Measurements from ENCODE around the gene FNDC10. TPM values are rescaled to one million over a fixed set of nuclear protein-coding genes. Genes with fewer than 3 reads are reported as not detected.

Gene FNDC10
- total and polyA plus RNA-seq, 9 of the 15 experiments (the other 6 are each of a cell fraction or from before 2014, with no cell fraction given): 0.08 to 6.3 (median 1.6) TPM

GRCh38 chr1:1614204-1614953, 14.4 kb upstream of the FNDC10 start (continued):
- TF ChIP-seq MYC (IDR thresholded peaks at IDR 0.05; ENCODE audit: low read depth, low read length) (no peak; the same call in 1 of the 2 replicates), MYC (CRISPR knock-in tag; IDR thresholded peaks at IDR 0.05; ENCODE audit: borderline replicate concordance, low read depth) (no peak), ZFP91 (CRISPR knock-in tag; IDR thresholded peaks at IDR 0.05) (no peak), PPARD (CRISPR knock-in tag; IDR thresholded peaks at IDR 0.05) (no peak), CHCHD3 (CRISPR knock-in tag; IDR thresholded peaks at IDR 0.05) (0 out of 2 replicates have a peak, but pooled peaks have one; percentile 49), GTF2A2 (tag; IDR thresholded peaks at IDR 0.05) (no peak), KLF13 (tag; IDR thresholded peaks at IDR 0.05; ENCODE audit: borderline replicate concordance, low read depth) (peak; percentile 68), ZBTB5 (IDR thresholded peaks at IDR 0.05) (0 out of 2 replicates have a peak, but pooled peaks have one; percentile 27), TGIF2 (CRISPR knock-in tag; IDR thresholded peaks at IDR 0.05) (peak; percentile 90; the same call in 1 of the 2 replicates), VEZF1 (CRISPR knock-in tag; IDR thresholded peaks at IDR 0.05) (peak; percentile 17; the same call in 1 of the 2 replicates), ZNF280A (IDR thresholded peaks at IDR 0.05; ENCODE audit: low read depth, partially characterized antibody) (no peak)

All from K562 (cell line).